Hepatocyte (in vitro differentiated cells): Measurements from ENCODE around the gene TTC38.

ENCODE experiments used
- EZH2phosphoT487 ChIP-seq: fragments of 200-600 bp; sonication (generic); IDR thresholded peaks from one replicate; pipeline ENCODE4 v1.6.1; 2018; ENCODE audit warnings: antibody characterized with exemption, mild to moderate bottlenecking, low read depth, moderate library complexity; ENCODE audit not compliant: unreplicated experiment, severe bottlenecking
- TF ChIP-seq, protein P1 (sequence below): fragments of 200-600 bp; sonication (generic); IDR thresholded peaks from 2 replicates; pipeline ENCODE4 v1.5.1; 2016; ENCODE audit warnings: antibody characterized with exemption, mild to moderate bottlenecking; ENCODE audit not compliant: poor library complexity

- no peak for TF ChIP-seq EZH2phosphoT487
- TF ChIP-seq, protein P1, sequence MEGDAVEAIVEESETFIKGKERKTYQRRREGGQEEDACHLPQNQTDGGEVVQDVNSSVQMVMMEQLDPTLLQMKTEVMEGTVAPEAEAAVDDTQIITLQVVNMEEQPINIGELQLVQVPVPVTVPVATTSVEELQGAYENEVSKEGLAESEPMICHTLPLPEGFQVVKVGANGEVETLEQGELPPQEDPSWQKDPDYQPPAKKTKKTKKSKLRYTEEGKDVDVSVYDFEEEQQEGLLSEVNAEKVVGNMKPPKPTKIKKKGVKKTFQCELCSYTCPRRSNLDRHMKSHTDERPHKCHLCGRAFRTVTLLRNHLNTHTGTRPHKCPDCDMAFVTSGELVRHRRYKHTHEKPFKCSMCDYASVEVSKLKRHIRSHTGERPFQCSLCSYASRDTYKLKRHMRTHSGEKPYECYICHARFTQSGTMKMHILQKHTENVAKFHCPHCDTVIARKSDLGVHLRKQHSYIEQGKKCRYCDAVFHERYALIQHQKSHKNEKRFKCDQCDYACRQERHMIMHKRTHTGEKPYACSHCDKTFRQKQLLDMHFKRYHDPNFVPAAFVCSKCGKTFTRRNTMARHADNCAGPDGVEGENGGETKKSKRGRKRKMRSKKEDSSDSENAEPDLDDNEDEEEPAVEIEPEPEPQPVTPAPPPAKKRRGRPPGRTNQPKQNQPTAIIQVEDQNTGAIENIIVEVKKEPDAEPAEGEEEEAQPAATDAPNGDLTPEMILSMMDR = no peak
Measured at GRCh38 chr22:46290843-46291785, 23.3 kb downstream of the TTC38 start.
